ENCODE data around the gene SEC11A.

SEC11A gene

GRCh38 chr15:84634228-84634837 lies 81.6 kb downstream of the SEC11A start:
- DNase-seq = no peak

GRCh38 chr15:84633311-84634227 lies 82.4 kb downstream of the SEC11A start:
- DNase-seq = peak; percentile 68

GRCh38 chr15:84631706-84632272 lies 84.2 kb downstream of the SEC11A start:
- no peak for DNase-seq

- no peak for DNase-seq
Observed at GRCh38 chr15:84629033-84629432, 86.9 kb downstream of the SEC11A start.

GRCh38 chr15:84625123-84625522 lies 90.8 kb downstream of the SEC11A start:
- no peak for DNase-seq

GRCh38 chr15:84624359-84624758 lies 91.6 kb downstream of the SEC11A start:
- DNase-seq = no peak

- DNase-seq = no peak
Observed at GRCh38 chr15:84621358-84621979, 94.5 kb downstream of the SEC11A start.

DNA sequence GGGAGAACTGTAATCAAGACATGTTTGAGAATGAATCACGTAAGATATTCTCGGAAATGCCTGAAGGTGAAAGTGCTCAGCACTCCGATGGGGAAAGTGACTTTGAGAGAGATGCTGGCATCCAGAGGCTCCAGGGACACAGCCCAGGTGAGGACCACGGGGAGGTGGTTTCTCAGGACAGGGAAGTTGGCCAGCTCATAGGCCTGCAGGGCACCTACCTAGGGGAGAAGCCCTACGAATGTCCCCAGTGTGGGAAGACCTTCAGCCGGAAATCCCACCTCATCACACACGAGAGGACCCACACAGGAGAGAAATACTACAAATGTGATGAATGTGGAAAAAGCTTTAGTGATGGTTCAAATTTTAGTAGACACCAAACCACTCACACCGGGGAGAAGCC lies 95.3 kb downstream of the SEC11A start:
- DNase-seq = no peak

Data from fibroblast of skin of right quadriceps (primary cell).